ENCODE data around the gene UBR2.
"Not testable (repeated sequence)": the region's sequence is repeated elsewhere in the genome, so short reads cannot be mapped to it uniquely, and the experiment has no call there.

The UBR2 gene

GRCh38 chr6:42727627-42728026 is 163.8 kb downstream of the UBR2 start:
- DNase-seq (ENCODE audit: low spot score), result no peak

- DNase-seq (ENCODE audit: low spot score), result no peak
Measured at GRCh38 chr6:42729731-42730130, 165.9 kb downstream of the UBR2 start.

- not testable (repeated sequence) for DNase-seq (ENCODE audit: low spot score)
Measured at GRCh38 chr6:42733867-42734481, 170.1 kb downstream of the UBR2 start.

- DNase-seq (ENCODE audit: low spot score), result no peak
Measured at GRCh38 chr6:42735976-42736375, 172.1 kb downstream of the UBR2 start.

GRCh38 chr6:42740725-42741124 is 176.9 kb downstream of the UBR2 start:
- no peak for DNase-seq (ENCODE audit: low spot score)

GRCh38 chr6:42742116-42742894 is 178.5 kb downstream of the UBR2 start:
- DNase-seq (ENCODE audit: low spot score), result no peak
